HG02938 (cell line): Measurements from ENCODE around the gene APRT.

Source experiments
- ATAC-seq: cut with Tn5 transposase; IDR thresholded peaks from one replicate; pipeline ENCODE4 v1.9.1; 2021; ENCODE audit warnings: mild to moderate bottlenecking, moderate library complexity; ENCODE audit not compliant: unreplicated experiment

APRT gene

GRCh38 chr16:88809068-88809675 is 2.6 kb downstream of the APRT start:
- ATAC-seq = no peak

- no peak for ATAC-seq
Observed at GRCh38 chr16:88807626-88808453, 3.9 kb downstream of the APRT start.

- no peak for ATAC-seq
Observed at GRCh38 chr16:88807142-88807625, 4.5 kb downstream of the APRT start.

GRCh38 chr16:88806491-88807111 is 5.1 kb downstream of the APRT start:
- ATAC-seq = no peak

- ATAC-seq = no peak
Observed at GRCh38 chr16:88805887-88806393, 5.8 kb downstream of the APRT start.

GRCh38 chr16:88805340-88805715 is 6.4 kb downstream of the APRT start:
- ATAC-seq = no peak

GRCh38 chr16:88804552-88805339 is 7.0 kb downstream of the APRT start:
- no peak for ATAC-seq

GRCh38 chr16:88804173-88804551 is 7.6 kb downstream of the APRT start:
- ATAC-seq = no peak

GRCh38 chr16:88803264-88803987 is 8.3 kb downstream of the APRT start, which contains the start of gene CDT1:
Gene CDT1 (plus strand): TSS chr16:88803789. CDS start chr16:88803832, 43 bp downstream.
- peak; percentile 47 for ATAC-seq

- no peak for ATAC-seq
Observed at GRCh38 chr16:88800277-88800592, 11.5 kb downstream of the APRT start.

- ATAC-seq = no peak
Observed at GRCh38 chr16:88799569-88800276, 12.0 kb downstream of the APRT start.

GRCh38 chr16:88798772-88799455 is 12.8 kb downstream of the APRT start:
- ATAC-seq = no peak

GRCh38 chr16:88798073-88798472 is 13.7 kb downstream of the APRT start:
- ATAC-seq = no peak

GRCh38 chr16:88796278-88796677 is 15.4 kb downstream of the APRT start:
- ATAC-seq = no peak

GRCh38 chr16:88793251-88793954 is 18.3 kb downstream of the APRT start:
- ATAC-seq = no peak

- no peak for ATAC-seq
Observed at GRCh38 chr16:88792668-88793250, 19.0 kb downstream of the APRT start.

GRCh38 chr16:88792078-88792550 is 19.6 kb downstream of the APRT start:
- ATAC-seq = no peak
